IMR-90 (cell line): ENCODE results near the gene QKI. TPM values are rescaled to one million over a fixed set of nuclear protein-coding genes. Genes with fewer than 3 reads are reported as not detected.

ENCODE experiments used
- ATAC-seq: fragments of 200-7000 bp; cut with Tn5 transposase; 2 replicates; pipeline ENCODE4 v1.9.1; 2020; ENCODE audit warnings: low read depth, mild to moderate bottlenecking, moderate library complexity
- BruUV-seq: library from RNA; stranded (reverse); fragments of 400-500 nt; replicated peaks from 2 replicates; lab custom pipeline; 2021; lab: Mats Ljungman, UMichigan
- CTCF ChIA-PET: fragments of 300-600 bp; formaldehyde crosslinking; extraction: SDS; loops from one replicate; lab custom pipeline; 2021; ENCODE audit warnings: antibody characterized with exemption; lab: Yijun Ruan, JAX
- POLR2A ChIA-PET: fragments of 300-600 bp; sonication (Branson Sonifier 250); formaldehyde crosslinking; loops from one replicate; lab custom pipeline; 2022; ENCODE audit warnings: antibody characterized with exemption; ENCODE audit not compliant: unreplicated experiment; lab: Charles Lee
- DNase-seq: peaks from one replicate; pipeline ENCODE4 v3.0.0; 2013
- H2AFZ ChIP-seq: replicated peaks from 2 replicates; pipeline ENCODE3; 2013; ENCODE audit warnings: low read length, mild to moderate bottlenecking; ENCODE audit not compliant: poor library complexity
- H2AK5ac ChIP-seq: 2 replicates; pipeline ENCODE4 v1.6.1; 2013; ENCODE audit warnings: low read depth, low read length, inconsistent platforms
- H2AK9ac ChIP-seq: replicated peaks from 2 replicates; pipeline ENCODE3; 2013; ENCODE audit warnings: mild to moderate bottlenecking, low read depth, low read length, moderate library complexity; ENCODE audit not compliant: poor library complexity
- H2BK120ac ChIP-seq: 2 replicates; pipeline ENCODE4 v1.6.1; 2013; ENCODE audit warnings: low read depth, low read length, inconsistent platforms
- H2BK15ac ChIP-seq: 3 replicates; pipeline ENCODE4 v1.6.1; 2013; ENCODE audit warnings: low read depth, low read length, inconsistent platforms
- H2BK20ac ChIP-seq: 2 replicates; pipeline ENCODE4 v1.6.1; 2013; ENCODE audit warnings: low read depth, mild to moderate bottlenecking, inconsistent platforms, low read length, moderate library complexity
- H2BK5ac ChIP-seq: 2 replicates; pipeline ENCODE4 v1.6.1; 2013; ENCODE audit warnings: mild to moderate bottlenecking, low read depth, low read length, inconsistent platforms; ENCODE audit not compliant: poor library complexity, severe bottlenecking
- H3K14ac ChIP-seq: replicated peaks from 2 replicates; pipeline ENCODE4 v1.6.1; 2013; ENCODE audit warnings: low read depth, low read length, inconsistent platforms
- H3K18ac ChIP-seq: 2 replicates; pipeline ENCODE4 v1.6.1; 2013; ENCODE audit warnings: low read depth, low read length, control low read depth
- H3K23ac ChIP-seq: 2 replicates; pipeline ENCODE4 v1.6.1; 2013; ENCODE audit warnings: low read depth, low read length, inconsistent platforms
- H3K27ac ChIP-seq: 2 replicates; pipeline ENCODE4 v1.5.1; 2013; ENCODE audit warnings: mild to moderate bottlenecking, control low read depth, low read length; ENCODE audit not compliant: insufficient read depth
- H3K27me3 ChIP-seq: 2 replicates; pipeline ENCODE4 v1.6.1; 2013; ENCODE audit warnings: low read length; ENCODE audit not compliant: control insufficient read depth, insufficient read depth
- H3K36me3 ChIP-seq: 2 replicates; pipeline ENCODE4 v1.6.1; 2013; ENCODE audit warnings: low read length, mixed read lengths; ENCODE audit not compliant: control insufficient read depth, insufficient read depth
- H3K4ac ChIP-seq: 2 replicates; pipeline ENCODE4 v1.6.1; 2013; ENCODE audit warnings: low read depth, low read length, inconsistent platforms
- H3K4me1 ChIP-seq: 2 replicates; pipeline ENCODE4 v1.6.1; 2013; ENCODE audit warnings: low read length, mixed read lengths; ENCODE audit not compliant: control insufficient read depth, insufficient read depth
- H3K4me2 ChIP-seq: 2 replicates; pipeline ENCODE4 v1.6.1; 2013; ENCODE audit warnings: low read depth, mild to moderate bottlenecking, control low read depth, low read length, moderate library complexity
- H3K4me3 ChIP-seq: 2 replicates; pipeline ENCODE4 v1.5.1; 2013; ENCODE audit warnings: low read depth, mild to moderate bottlenecking, control low read depth, low read length, moderate library complexity; ENCODE audit not compliant: insufficient read depth
- H3K56ac ChIP-seq: 2 replicates; pipeline ENCODE4 v1.6.1; 2013; ENCODE audit warnings: low read length, inconsistent platforms; ENCODE audit not compliant: insufficient read depth; ENCODE audit errors: extremely low read depth
- H3K79me1 ChIP-seq, 2 experiments: 2 replicates each; pipeline ENCODE4 v1.6.1; 2013; ENCODE audit warnings: low read length in 2 of 2, inconsistent platforms in 1 of 2, low read depth in 1 of 2
- H3K9ac ChIP-seq: 2 replicates; pipeline ENCODE4 v1.6.1; 2013; ENCODE audit warnings: low read depth, low read length, control low read depth
- H3K9me1 ChIP-seq: 2 replicates; pipeline ENCODE4 v1.6.1; 2013; ENCODE audit warnings: low read length, inconsistent platforms; ENCODE audit not compliant: insufficient read depth
- H3K9me3 ChIP-seq: 2 replicates; pipeline ENCODE4 v1.6.1; 2013; ENCODE audit warnings: low read length; ENCODE audit not compliant: control insufficient read depth, insufficient read depth
- H4K20me1 ChIP-seq: 2 replicates; pipeline ENCODE4 v1.6.1; 2013; ENCODE audit warnings: low read length, inconsistent platforms; ENCODE audit not compliant: insufficient read depth
- H4K5ac ChIP-seq: 2 replicates; pipeline ENCODE4 v1.6.1; 2013; ENCODE audit warnings: mild to moderate bottlenecking, low read depth, low read length, control low read depth
- H4K8ac ChIP-seq, 2 experiments: 2 replicates each; pipeline ENCODE4 v1.6.1; 2013; ENCODE audit warnings: low read depth in 2 of 2, low read length in 2 of 2, control low read depth in 1 of 2, inconsistent platforms in 1 of 2
- H4K91ac ChIP-seq: 2 replicates; pipeline ENCODE4 v1.6.1; 2013; ENCODE audit warnings: low read depth, low read length, inconsistent platforms; ENCODE audit not compliant: insufficient read depth
- MAZ ChIP-seq: IDR thresholded peaks from 2 replicates; pipeline ENCODE4 v1.6.1; 2012; ENCODE audit warnings: low read depth, mild to moderate bottlenecking, low read length, improper control_type of control experiment, moderate library complexity, borderline replicate concordance
- POLR2A ChIP-seq: IDR thresholded peaks from 2 replicates; pipeline ENCODE4 v1.6.1; 2012; ENCODE audit warnings: mild to moderate bottlenecking, low read depth, low read length
- RFX5 ChIP-seq: IDR thresholded peaks from 2 replicates; pipeline ENCODE4 v1.8.0; 2012; ENCODE audit warnings: low read depth, mild to moderate bottlenecking, low read length, moderate library complexity
- WGBS, 2 experiments: methylation state at CpG; one replicate each; pipeline versions ENCODE4 v1.1.5 to v1.1.7; 2013; ENCODE audit warnings: missing lambda C conversion rate in 2 of 2; ENCODE audit not compliant: insufficient read length in 1 of 2; ENCODE audit errors: extremely low coverage in 2 of 2; 5-methylcytosine and 5-hydroxymethylcytosine counted together
- dilution Hi-C: fragments of 300-500 bp; cut with HindIII; formaldehyde crosslinking; loops from one replicate; pipeline ENCODE4 v1.14.3; 2018; ENCODE audit warnings: low sequenced_read_pairs; ENCODE audit not compliant: unreplicated experiment
- in situ Hi-C: fragments of 300-500 bp; cut with MboI; formaldehyde crosslinking; loops from 3 replicates; pipeline ENCODE4 v1.14.3; 2019; ENCODE audit warnings: low sequenced_read_pairs, inconsistent platforms, mixed read lengths
- intact Hi-C: fragments of 100-400 bp; cut with micrococcal nuclease; formaldehyde crosslinking; loops from 2 replicates; pipeline ENCODE4 v1.10.0; 2022
- polyA plus RNA-seq, 3 experiments: library from polyadenylated mRNA; depleted of rRNA; stranded (reverse); fragments of >200 nt; gene quantifications; 2 replicates each; pipeline ENCODE4 v1.2.3, GENCODE V29; 2012; ENCODE audit warnings: low replicate concordance in 1 of 3
- total RNA-seq: library from RNA; depleted of rRNA; stranded (reverse); fragments of >200 nt; gene quantifications from 2 replicates; pipeline ENCODE4 v1.2.3, GENCODE V29; 2012
- TF ChIP-seq, protein P1 (sequence below): fragments of 150-350 bp; IDR thresholded peaks from 2 replicates; pipeline ENCODE4 v1.6.1; 2017; ENCODE audit warnings: mild to moderate bottlenecking, antibody characterized with exemption, low read length, low read depth
- TF ChIP-seq, protein P2 (sequence below): fragments of 150-350 bp; IDR thresholded peaks from 2 replicates; pipeline ENCODE4 v1.6.1; 2016; ENCODE audit warnings: low read depth, mild to moderate bottlenecking, low read length, moderate library complexity, borderline replicate concordance

Gene QKI
- total and polyA plus RNA-seq, 2 of the 4 experiments (the other 2 are of a cell fraction), result 112 to 232 TPM

DNA sequence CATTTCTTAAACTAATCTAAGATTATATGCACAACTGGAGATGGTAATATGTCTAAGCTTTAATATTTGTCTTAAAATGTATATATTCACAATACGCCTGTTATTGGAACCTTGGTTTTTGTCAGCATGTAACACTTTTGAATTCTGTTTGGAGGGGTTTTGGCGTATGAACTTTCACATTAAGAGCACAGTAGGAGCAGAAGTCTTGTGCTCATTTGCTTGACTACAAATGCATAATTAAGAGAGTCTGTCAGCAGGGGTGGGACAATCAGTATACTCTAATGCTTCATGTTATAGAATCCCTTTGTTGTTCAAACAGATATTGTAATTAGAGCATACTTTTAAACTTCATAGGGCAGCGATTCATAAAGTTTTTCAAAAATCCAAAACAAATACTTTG lies 112.8 kb downstream of the QKI start:
- H3K18ac ChIP-seq, result no peak overlapping the region
- no CpG with 5 or more reads among the region's 3 CpGs for WGBS, 2 experiments
- peaks cover 10 to 47% of the 10 kb centered on the region in 2 experiments for H3K79me1 ChIP-seq
- no peak overlapping the region for H3K4me3 ChIP-seq
- dilution Hi-C loops (no loop called here), in situ Hi-C loops (no loop called here), intact Hi-C loops (loop anchor here (5.0 kb wide), 1 partner anchor 35 kb away; no protein-coding TSS in a partner anchor)
- H3K9me1 ChIP-seq, result peaks cover 7% of the 10 kb centered on the region
- H3K4me1 ChIP-seq, result peaks cover 14% of the 10 kb centered on the region
- no TSS peak for BruUV-seq
- no peaks in the 10 kb centered on the region for H3K27me3 ChIP-seq
- H2BK20ac ChIP-seq, result no peak overlapping the region
- no peak overlapping the region for H3K9ac ChIP-seq
- H4K8ac ChIP-seq, result no peak overlapping the region
- no peak overlapping the region for H3K4me2 ChIP-seq
- H4K91ac ChIP-seq, result no peak overlapping the region
- no peaks in the 10 kb centered on the region for H3K9me3 ChIP-seq
- H2BK120ac ChIP-seq, result no peak overlapping the region
- H2BK15ac ChIP-seq, result no peak overlapping the region
- peak overlapping the region; percentile 60; the same call in 1 of the 2 replicates for H3K14ac ChIP-seq
- no peak for TF ChIP-seq RFX5
- TF ChIP-seq, protein P1, sequence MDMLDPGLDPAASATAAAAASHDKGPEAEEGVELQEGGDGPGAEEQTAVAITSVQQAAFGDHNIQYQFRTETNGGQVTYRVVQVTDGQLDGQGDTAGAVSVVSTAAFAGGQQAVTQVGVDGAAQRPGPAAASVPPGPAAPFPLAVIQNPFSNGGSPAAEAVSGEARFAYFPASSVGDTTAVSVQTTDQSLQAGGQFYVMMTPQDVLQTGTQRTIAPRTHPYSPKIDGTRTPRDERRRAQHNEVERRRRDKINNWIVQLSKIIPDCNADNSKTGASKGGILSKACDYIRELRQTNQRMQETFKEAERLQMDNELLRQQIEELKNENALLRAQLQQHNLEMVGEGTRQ, result no peak
- TF ChIP-seq POLR2A, result no peak
- TF ChIP-seq, protein P2, sequence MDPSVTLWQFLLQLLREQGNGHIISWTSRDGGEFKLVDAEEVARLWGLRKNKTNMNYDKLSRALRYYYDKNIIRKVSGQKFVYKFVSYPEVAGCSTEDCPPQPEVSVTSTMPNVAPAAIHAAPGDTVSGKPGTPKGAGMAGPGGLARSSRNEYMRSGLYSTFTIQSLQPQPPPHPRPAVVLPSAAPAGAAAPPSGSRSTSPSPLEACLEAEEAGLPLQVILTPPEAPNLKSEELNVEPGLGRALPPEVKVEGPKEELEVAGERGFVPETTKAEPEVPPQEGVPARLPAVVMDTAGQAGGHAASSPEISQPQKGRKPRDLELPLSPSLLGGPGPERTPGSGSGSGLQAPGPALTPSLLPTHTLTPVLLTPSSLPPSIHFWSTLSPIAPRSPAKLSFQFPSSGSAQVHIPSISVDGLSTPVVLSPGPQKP, result no peak
- TF ChIP-seq MAZ, result no peak
- ATAC-seq (no peak), DNase-seq (no peak)
- no peak overlapping the region for H2AK9ac ChIP-seq
- no peak overlapping the region for H2AK5ac ChIP-seq
- POLR2A ChIA-PET, result no interaction called here
- peaks cover 48% of the 10 kb centered on the region; the same call in 1 of the 2 replicates for H4K20me1 ChIP-seq
- CTCF ChIA-PET, result no interaction called here
- H2BK5ac ChIP-seq, result no peak overlapping the region
- no peak overlapping the region for H3K56ac ChIP-seq
- H3K36me3 ChIP-seq, result no peaks in the 10 kb centered on the region
- H3K4ac ChIP-seq, result no peak overlapping the region
- no peak overlapping the region for H2AFZ ChIP-seq
- H4K5ac ChIP-seq, result no peak overlapping the region
- no peak overlapping the region for H3K27ac ChIP-seq
- H3K23ac ChIP-seq, result no peak overlapping the region
